ENCODE results near the gene PITPNM3. TPM values are rescaled to one million over a fixed set of nuclear protein-coding genes. Genes with fewer than 3 reads are reported as not detected.

Gene PITPNM3
- 1.5 and 1.6 TPM in 2 replicates for total RNA-seq
- 2.0 and 2.1 TPM in 2 replicates for polyA plus RNA-seq

DNA sequence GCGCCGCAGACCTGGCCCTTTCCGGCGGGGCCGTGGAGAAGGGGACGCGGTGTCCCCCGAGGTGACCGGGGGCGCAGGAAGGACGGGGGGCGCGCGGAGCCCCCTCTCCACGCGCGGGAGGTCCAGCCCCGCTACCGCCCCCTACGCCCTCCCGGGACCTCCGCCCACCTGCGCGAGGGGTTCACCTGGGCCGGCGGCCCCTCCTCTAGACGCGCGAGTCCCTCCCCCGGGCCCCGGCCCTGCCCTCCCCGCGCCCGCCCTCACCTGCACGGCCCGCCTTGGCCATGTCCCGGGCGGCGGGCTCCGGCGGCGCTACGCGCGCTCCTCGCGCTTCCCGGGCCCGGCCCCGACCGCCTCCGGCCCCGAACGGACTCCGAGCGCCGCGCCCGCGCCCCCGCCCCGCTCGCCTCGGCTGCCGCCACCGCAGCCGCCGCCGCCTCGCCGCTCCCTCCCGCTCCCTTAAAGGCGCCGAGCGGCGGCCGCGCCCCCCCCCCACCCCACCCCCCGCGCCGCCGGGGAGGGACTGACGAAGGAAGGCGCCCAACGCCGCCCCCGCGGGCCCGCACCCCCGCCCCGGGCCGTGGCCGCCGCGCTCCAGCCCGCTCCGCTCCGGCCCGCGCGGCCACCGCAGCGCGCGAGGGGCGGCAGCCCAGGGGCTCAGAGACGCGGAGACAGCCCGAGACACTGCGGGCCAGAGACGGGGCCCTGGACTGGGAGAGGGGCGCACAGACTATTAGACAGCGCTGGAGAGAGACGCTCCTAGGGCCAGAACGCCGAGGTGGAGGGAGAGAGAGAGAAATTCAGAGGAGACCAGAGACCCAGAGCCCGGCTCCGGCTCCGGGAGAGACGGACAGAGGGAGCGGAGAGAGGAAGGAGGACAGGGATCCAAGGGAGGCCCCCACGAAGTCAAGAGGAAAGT, at the start of gene PITPNM3:
TSS of gene PITPNM3 (minus strand) at position 435 of the 919 bp plus-strand sequence. CDS start at position 286, 149 bp downstream.
- Histone ChIP-seq H2AFZ (peak within 1 kb of the TSS; percentile 56), H3K36me3 (replicated peaks; ENCODE audit: insufficient read depth, low read depth) (no peaks in the 10 kb centered on the region), H3K9me2 (replicated peaks; ENCODE audit: insufficient read depth) (no peaks in the 10 kb centered on the region), H3K27ac (no peak within 1 kb of the TSS), H3K27me3 (peaks cover 28% of the 10 kb centered on the region), H3K4me2 (peak within 1 kb of the TSS; percentile 99), H3K4me3 (peak within 1 kb of the TSS; percentile 64), H3K4me1 (ENCODE audit: insufficient read depth) (peaks cover 23% of the 10 kb centered on the region), H3K9me3 (ENCODE audit: low read depth) (no peaks in the 10 kb centered on the region), H3K79me2 (no peaks in the 10 kb centered on the region), H4K20me1 (ENCODE audit: insufficient read depth, poor library complexity, severe bottlenecking) (no peaks in the 10 kb centered on the region)
- 7% methylated on average over 22 of the region's 122 CpGs for WGBS (ENCODE audit: low lambda C conversion rate, missing lambda C conversion rate)
- TF ChIP-seq EZH2 (IDR thresholded peaks at IDR 0.05; ENCODE audit: borderline replicate concordance) = no peak
- TF ChIP-seq EZH2phosphoT487 (IDR thresholded peaks at IDR 0.05; ENCODE audit: low read depth, severe bottlenecking, unreplicated experiment) = no peak
- TF ChIP-seq, protein P1, sequence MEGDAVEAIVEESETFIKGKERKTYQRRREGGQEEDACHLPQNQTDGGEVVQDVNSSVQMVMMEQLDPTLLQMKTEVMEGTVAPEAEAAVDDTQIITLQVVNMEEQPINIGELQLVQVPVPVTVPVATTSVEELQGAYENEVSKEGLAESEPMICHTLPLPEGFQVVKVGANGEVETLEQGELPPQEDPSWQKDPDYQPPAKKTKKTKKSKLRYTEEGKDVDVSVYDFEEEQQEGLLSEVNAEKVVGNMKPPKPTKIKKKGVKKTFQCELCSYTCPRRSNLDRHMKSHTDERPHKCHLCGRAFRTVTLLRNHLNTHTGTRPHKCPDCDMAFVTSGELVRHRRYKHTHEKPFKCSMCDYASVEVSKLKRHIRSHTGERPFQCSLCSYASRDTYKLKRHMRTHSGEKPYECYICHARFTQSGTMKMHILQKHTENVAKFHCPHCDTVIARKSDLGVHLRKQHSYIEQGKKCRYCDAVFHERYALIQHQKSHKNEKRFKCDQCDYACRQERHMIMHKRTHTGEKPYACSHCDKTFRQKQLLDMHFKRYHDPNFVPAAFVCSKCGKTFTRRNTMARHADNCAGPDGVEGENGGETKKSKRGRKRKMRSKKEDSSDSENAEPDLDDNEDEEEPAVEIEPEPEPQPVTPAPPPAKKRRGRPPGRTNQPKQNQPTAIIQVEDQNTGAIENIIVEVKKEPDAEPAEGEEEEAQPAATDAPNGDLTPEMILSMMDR (IDR thresholded peaks at IDR 0.05; ENCODE audit: poor library complexity) = no peak
- DNase-seq (ENCODE audit: low spot score) = peak; percentile 54

DNA sequence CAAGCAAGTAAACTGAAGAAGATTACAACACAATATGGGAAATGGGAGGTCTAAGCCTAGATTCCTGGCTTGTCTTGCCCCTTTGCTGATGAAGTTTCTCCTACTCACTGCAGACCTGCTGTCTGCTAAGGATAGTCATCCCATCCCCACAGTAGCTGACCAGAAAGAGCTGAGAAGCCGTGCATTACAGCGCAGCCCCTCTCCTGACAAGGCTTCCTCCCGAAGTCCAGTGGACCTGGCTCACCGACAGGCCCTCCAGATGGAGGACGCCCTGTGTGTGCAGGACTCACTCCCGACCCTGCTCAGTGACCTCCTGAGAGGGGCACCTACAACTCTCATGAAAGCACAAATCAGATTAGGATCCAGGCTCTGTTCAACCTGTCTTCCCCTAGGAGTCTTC, 48.8 kb upstream of the PITPNM3 start:
- Histone ChIP-seq H3K4me1 (ENCODE audit: insufficient read depth) (no peaks in the 10 kb centered on the region), H3K79me2 (no peaks in the 10 kb centered on the region), H3K9me2 (replicated peaks; ENCODE audit: insufficient read depth) (no peaks in the 10 kb centered on the region), H3K4me3 (no peak overlapping the region), H2AFZ (no peak overlapping the region), H4K20me1 (ENCODE audit: insufficient read depth, poor library complexity, severe bottlenecking) (no peaks in the 10 kb centered on the region), H3K4me2 (no peak overlapping the region), H3K9me3 (ENCODE audit: low read depth) (no peaks in the 10 kb centered on the region), H3K36me3 (replicated peaks; ENCODE audit: insufficient read depth, low read depth) (peaks cover 4% of the 10 kb centered on the region), H3K27ac (no peak overlapping the region), H3K27me3 (no peaks in the 10 kb centered on the region)
- 97% methylated on average over 6 of the region's 6 CpGs for WGBS (ENCODE audit: low lambda C conversion rate, missing lambda C conversion rate)
- DNase-seq (ENCODE audit: low spot score) = no peak
- TF ChIP-seq EZH2 (IDR thresholded peaks at IDR 0.05; ENCODE audit: borderline replicate concordance) = no peak
- TF ChIP-seq, protein P1 (IDR thresholded peaks at IDR 0.05; ENCODE audit: poor library complexity) = no peak
- no peak for TF ChIP-seq EZH2phosphoT487 (IDR thresholded peaks at IDR 0.05; ENCODE audit: low read depth, severe bottlenecking, unreplicated experiment)

DNA sequence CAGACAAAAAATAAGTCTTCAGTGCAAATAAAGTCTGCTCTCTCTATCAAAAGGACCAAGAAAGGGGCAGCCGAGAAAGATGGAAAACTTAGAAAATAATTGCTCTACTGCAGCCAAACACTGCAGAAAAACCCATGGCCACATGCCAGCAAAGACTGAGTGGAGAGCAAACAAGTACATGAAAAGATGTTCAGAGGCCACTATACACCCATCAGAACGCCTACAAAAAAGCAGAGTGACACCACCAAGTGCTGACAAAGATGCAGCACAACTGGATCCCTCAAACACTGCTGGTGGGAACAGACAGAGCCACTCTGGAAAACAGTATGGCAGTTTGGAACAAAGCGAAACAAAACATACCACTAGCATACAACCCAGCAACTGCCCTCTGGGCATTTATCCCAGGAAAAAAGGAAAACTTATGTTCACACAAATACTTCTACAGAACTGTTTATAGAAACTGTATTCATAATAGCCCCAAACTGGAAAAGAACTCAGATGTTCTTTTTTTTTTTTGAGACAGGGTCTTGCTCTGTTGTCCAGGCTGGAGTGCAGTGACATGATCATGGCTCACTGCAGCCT, 47.5 kb upstream of the PITPNM3 start:
- H3K4me3 ChIP-seq = no peak overlapping the region
- no peaks in the 10 kb centered on the region for H4K20me1 ChIP-seq (ENCODE audit: insufficient read depth, poor library complexity, severe bottlenecking)
- peak; percentile 8 for DNase-seq (ENCODE audit: low spot score)
- H3K27me3 ChIP-seq = no peaks in the 10 kb centered on the region
- no peak overlapping the region for H3K27ac ChIP-seq
- no peaks in the 10 kb centered on the region for H3K79me2 ChIP-seq
- WGBS (ENCODE audit: low lambda C conversion rate, missing lambda C conversion rate) = 92% methylated on average over 3 of the region's 3 CpGs
- H2AFZ ChIP-seq = no peak overlapping the region
- no peak overlapping the region for H3K4me2 ChIP-seq
- H3K9me2 ChIP-seq (replicated peaks; ENCODE audit: insufficient read depth) = no peaks in the 10 kb centered on the region
- H3K4me1 ChIP-seq (ENCODE audit: insufficient read depth) = no peaks in the 10 kb centered on the region
- no peaks in the 10 kb centered on the region for H3K9me3 ChIP-seq (ENCODE audit: low read depth)
- TF ChIP-seq, protein P1 (IDR thresholded peaks at IDR 0.05; ENCODE audit: poor library complexity) = no peak
- no peak for TF ChIP-seq EZH2phosphoT487 (IDR thresholded peaks at IDR 0.05; ENCODE audit: low read depth, severe bottlenecking, unreplicated experiment)
- TF ChIP-seq EZH2 (IDR thresholded peaks at IDR 0.05; ENCODE audit: borderline replicate concordance) = no peak
- H3K36me3 ChIP-seq (replicated peaks; ENCODE audit: insufficient read depth, low read depth) = peaks cover 4% of the 10 kb centered on the region

All from hepatocyte (in vitro differentiated cells).